Ovary (tissue), 9 donors: ENCODE data around the gene MTA1. TPM values are rescaled to one million over a fixed set of nuclear protein-coding genes. Genes with fewer than 3 reads are reported as not detected.

Experiments used
- DNase-seq, 5 donors: peaks; one replicate each; pipeline ENCODE4 v3.0.0-alpha.2; 2019 to 2020
- H3K27ac ChIP-seq, 2 donors: fragments of 200-600 bp; one replicate each; pipeline versions ENCODE4 v1.5.1 to v1.8.0; 2019 to 2022
- H3K27me3 ChIP-seq: fragments of 200-600 bp; one replicate; pipeline ENCODE4 v1.8.0; 2022
- H3K36me3 ChIP-seq: fragments of 200-600 bp; sonication (generic); one replicate; pipeline ENCODE4 v1.5.1; 2019
- H3K4me1 ChIP-seq: one replicate; pipeline ENCODE4 v1.8.1; 2013; ENCODE audit warnings: mild to moderate bottlenecking, moderate library complexity; ENCODE audit not compliant: insufficient read depth
- H3K4me3 ChIP-seq: fragments of 200-600 bp; sonication (generic); one replicate; pipeline ENCODE4 v1.5.1; 2017
- H3K9me3 ChIP-seq, 2 donors: fragments of 200-600 bp in 1 of 2; sonication (generic) in 1 of 2; one replicate each; pipeline versions ENCODE4 v1.5.1 to v1.8.1; 2013 to 2019; ENCODE audit warnings: mild to moderate bottlenecking in 1 of 2, moderate library complexity in 1 of 2
- CTCF ChIP-seq, 3 donors: fragments of 450-650 bp in 2 of 3; fragments of 200-600 bp in 1 of 3; IDR thresholded peaks; one replicate each; pipeline versions ENCODE4 v1.5.1 to v1.8.0; 2016 to 2022; ENCODE audit warnings: antibody characterized with exemption in 3 of 3, mild to moderate bottlenecking in 1 of 3
- EP300 ChIP-seq: sonication (generic); formaldehyde crosslinking; IDR thresholded peaks from one replicate; pipeline ENCODE4 v1.6.1; 2017; ENCODE audit warnings: antibody characterized with exemption
- POLR2A ChIP-seq: fragments of 450-650 bp; IDR thresholded peaks from one replicate; pipeline ENCODE4 v1.6.1; 2017; ENCODE audit warnings: antibody characterized with exemption, mild to moderate bottlenecking, moderate library complexity
- WGBS, 3 donors: extraction: QIAGEN DNeasy Blood & Tissue Kit in 1 of 3; methylation state at CpG; one replicate each; pipeline versions ENCODE4 v1.1.5 to v1.1.7; 2013 to 2017; 5-methylcytosine and 5-hydroxymethylcytosine counted together
- intact Hi-C, 4 donors: fragments of 100-400 bp; cut with DNase I; formaldehyde crosslinking; loops; one replicate each; pipeline versions ENCODE4 v1.11.0 to v1.15.1; 2022 to 2023
- polyA plus RNA-seq, 2 donors: library from polyadenylated mRNA; stranded (reverse); fragments of 200-250 nt in 1 of 2; fragments of 350-450 nt in 1 of 2; fragmentation: Illumina TruSeq in 1 of 2; extraction: RNeasy Lipid Tissue Mini Kit (QIAGEN cat#74804) in 1 of 2; gene quantifications; one replicate each; pipeline ENCODE4 v1.2.3, GENCODE V29; 2013 to 2014
- total RNA-seq, 7 donors: library from RNA; depleted of rRNA in 2 of 7; stranded (reverse); fragments of >200 nt in 2 of 7; fragmentation: NEBNext Ultra II Directional in 3 of 7; extraction: Animal tissue kit (Norgen Biotek cat#: 25700) in 3 of 7; gene quantifications; one replicate each; pipeline versions ENCODE4 v1.1.0 to v1.2.4, GENCODE V29; 2016 to 2023
- donor health status: DM: no; HTN: no; CAD: no; lungs with moderate emphysema.
- donor health status: DM: no; HTN: no; CAD: no.
- donor health status: Bipolar disorder and iron deficiency.
- donor health status: DM: yes; HTN: yes; CAD: no.
- donor health status: DM: no; HTN: no; CAD: no.
- donor health status: DM: yes; HTN: yes; CAD: no.

The MTA1 gene
- total and polyA plus RNA-seq, 9 donors, result 23.0 to 128 (median 104) TPM

DNA sequence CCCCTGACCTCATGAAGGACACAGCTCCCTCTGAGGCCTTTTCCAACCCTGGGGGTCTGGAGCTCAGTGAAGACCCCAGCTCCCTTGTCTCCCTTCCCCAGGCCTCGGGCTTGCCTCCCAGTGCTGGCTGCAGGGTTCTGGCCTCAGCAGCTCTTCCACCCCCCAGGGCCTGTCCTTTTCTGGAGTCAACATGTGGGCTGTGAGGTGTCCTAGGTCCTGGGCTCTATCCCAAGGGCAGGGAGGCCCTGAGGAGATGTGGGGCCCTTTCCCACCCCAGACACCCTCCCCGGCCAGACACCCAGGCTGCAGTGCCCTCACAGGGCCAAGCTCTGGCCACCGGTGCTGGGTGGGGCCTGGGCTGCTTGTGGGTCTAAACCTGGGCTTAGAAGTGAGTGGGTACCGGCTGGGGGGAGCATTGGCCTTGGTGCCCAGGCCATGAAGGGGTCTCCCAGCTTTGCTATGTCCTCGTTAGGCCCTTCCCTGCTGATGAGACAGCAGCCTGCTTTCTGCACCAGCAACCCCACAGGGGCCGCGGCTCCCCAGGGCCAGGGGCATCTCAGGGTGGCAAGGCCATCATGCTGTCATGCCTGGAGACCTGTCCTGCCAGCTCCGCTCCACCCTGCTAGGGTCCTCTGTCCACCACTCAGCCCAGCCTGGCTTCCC lies 52.3 kb downstream of the MTA1 start:
- 72 to 75% (median 74%) methylated on average over 8 of the region's 8 CpGs for WGBS, 3 donors
- H3K27me3 ChIP-seq, result no peaks in the 10 kb centered on the region
- H3K36me3 ChIP-seq, result no peaks in the 10 kb centered on the region
- peaks cover 17% of the 10 kb centered on the region for H3K4me1 ChIP-seq
- H3K9me3 ChIP-seq, result no peaks in the 10 kb centered on the region
- intact Hi-C loops, result loop anchor here in 2 of 4 donors (10.0 kb wide), 2 partner anchors 47 to 57 kb away; partner anchors contain the start of gene MTA1 (in 1 of the 2)
- no peak for TF ChIP-seq CTCF (IDR thresholded peaks at IDR 0.05)
- no peak for TF ChIP-seq EP300
- no peak for TF ChIP-seq POLR2A
- H3K27ac ChIP-seq, result peak overlapping the region in 1 of 2 donors; percentile 19
- no peak for DNase-seq
- no peak overlapping the region for H3K4me3 ChIP-seq

- H3K4me3 ChIP-seq, result no peak overlapping the region
- intact Hi-C loops, result loop anchor here in 2 of 4 donors (10.0 kb wide), 2 partner anchors 48 to 58 kb away; partner anchors contain the start of gene MTA1 (in 1 of the 2)
- WGBS, 3 donors, result 71 to 85% (median 73%) methylated on average over 12 of the region's 12 CpGs
- TF ChIP-seq POLR2A, result no peak
- TF ChIP-seq CTCF (IDR thresholded peaks at IDR 0.05), result no peak
- no peak for TF ChIP-seq EP300
- no peaks in the 10 kb centered on the region for H3K27me3 ChIP-seq
- peak in 1 of 5 donors; percentile 44 for DNase-seq
- no peaks in the 10 kb centered on the region for H3K9me3 ChIP-seq
- peak overlapping the region in 1 of 2 donors; percentile 19 for H3K27ac ChIP-seq
- peaks cover 17% of the 10 kb centered on the region for H3K4me1 ChIP-seq
- H3K36me3 ChIP-seq, result no peaks in the 10 kb centered on the region
These were observed 52.9 kb downstream of the MTA1 start for GRCh38 chr14:105472486-105472991.

DNA sequence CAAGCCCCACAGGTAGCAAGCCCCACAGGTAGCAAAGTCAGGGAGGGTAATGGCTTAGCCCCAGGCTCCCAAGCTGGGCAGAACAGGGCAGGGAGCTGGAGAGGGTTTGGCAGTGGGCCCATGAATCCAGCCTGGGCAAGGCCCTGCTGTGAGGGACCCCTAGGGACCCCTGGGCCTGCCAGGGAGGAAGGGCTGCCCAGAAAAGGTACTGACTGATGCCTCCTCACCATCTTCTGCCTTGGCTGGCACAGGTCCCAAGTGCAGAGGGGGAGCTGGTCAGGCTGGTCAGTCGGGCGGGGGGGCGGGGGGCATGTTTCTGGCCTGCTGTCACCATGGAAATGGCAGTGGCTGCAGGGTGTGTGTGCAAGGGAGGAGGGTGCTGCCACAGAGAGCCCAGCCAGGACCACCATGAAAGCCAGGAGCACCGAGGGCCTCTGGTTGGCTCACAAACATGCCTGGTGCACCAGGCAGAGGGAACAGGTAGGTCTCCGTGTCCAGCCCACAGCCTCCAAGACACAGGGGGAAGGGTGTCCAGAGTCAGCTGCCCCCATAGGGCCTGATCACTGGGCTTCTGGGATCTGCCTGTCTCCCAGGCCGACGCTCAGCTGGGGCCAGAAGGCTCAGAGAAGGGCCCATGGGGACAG lies 53.5 kb downstream of the MTA1 start:
- Histone ChIP-seq H3K27me3 (no peaks in the 10 kb centered on the region), H3K36me3 (no peaks in the 10 kb centered on the region), H3K4me1 (peaks cover 17% of the 10 kb centered on the region), H3K4me3 (no peak overlapping the region), H3K27ac (no peak overlapping the region), H3K9me3 (no peaks in the 10 kb centered on the region)
- WGBS, 3 donors, result 46 to 55% (median 47%) methylated on average over 7 of the region's 7 CpGs
- intact Hi-C loops, result loop anchor here in 2 of 4 donors (10.0 kb wide), 2 partner anchors 48 to 58 kb away; partner anchors contain the start of gene MTA1 (in 1 of the 2)
- peak in 2 of 5 donors; percentile 52 to 53 for DNase-seq
- TF ChIP-seq CTCF (IDR thresholded peaks at IDR 0.05), result no peak

GRCh38 chr14:105473677-105474482 lies 54.3 kb downstream of the MTA1 start:
- peaks cover 17% of the 10 kb centered on the region for H3K4me1 ChIP-seq
- TF ChIP-seq EP300 (no peak), POLR2A (no peak)
- peak overlapping the region; percentile 45 for H3K4me3 ChIP-seq
- DNase-seq, result peak; percentile 82 to 90 (median 88)
- 3 to 5% (median 4%) methylated on average over 45 to 60 of the region's 60 CpGs for WGBS, 3 donors
- peak overlapping the region in 1 of 2 donors; percentile 42 for H3K27ac ChIP-seq
- H3K27me3 ChIP-seq, result no peaks in the 10 kb centered on the region
- no peaks in the 10 kb centered on the region for H3K36me3 ChIP-seq
- no peaks in the 10 kb centered on the region for H3K9me3 ChIP-seq
- intact Hi-C loops, result loop anchor here in 2 of 4 donors (10.0 kb wide), 2 partner anchors 49 to 59 kb away; partner anchors contain the start of gene MTA1 (in 1 of the 2)
